ENCODE results near the gene MMP26.

The MMP26 gene

DNA sequence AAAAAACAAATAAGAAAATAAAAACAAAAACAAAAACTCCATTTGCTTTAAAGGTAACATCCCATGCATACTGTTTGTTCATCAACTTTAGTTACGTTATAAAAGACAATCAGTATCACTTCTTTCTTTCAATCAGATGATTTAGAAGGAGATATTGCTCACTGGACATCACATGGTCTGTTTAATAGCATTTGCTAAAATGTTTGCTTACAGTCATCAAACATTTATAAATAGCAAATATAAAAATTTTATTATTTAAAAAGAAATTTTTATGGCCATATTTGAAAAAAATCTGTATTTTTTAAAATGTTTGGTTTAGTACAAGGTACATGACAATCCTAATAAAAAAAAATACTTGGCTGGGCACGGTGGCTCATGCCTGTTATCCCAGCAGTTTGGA is 22.6 kb downstream of the MMP26 start:
- H3K4me3 ChIP-seq (ENCODE audit: low read length) = no peak overlapping the region
- TF ChIP-seq, protein P1, sequence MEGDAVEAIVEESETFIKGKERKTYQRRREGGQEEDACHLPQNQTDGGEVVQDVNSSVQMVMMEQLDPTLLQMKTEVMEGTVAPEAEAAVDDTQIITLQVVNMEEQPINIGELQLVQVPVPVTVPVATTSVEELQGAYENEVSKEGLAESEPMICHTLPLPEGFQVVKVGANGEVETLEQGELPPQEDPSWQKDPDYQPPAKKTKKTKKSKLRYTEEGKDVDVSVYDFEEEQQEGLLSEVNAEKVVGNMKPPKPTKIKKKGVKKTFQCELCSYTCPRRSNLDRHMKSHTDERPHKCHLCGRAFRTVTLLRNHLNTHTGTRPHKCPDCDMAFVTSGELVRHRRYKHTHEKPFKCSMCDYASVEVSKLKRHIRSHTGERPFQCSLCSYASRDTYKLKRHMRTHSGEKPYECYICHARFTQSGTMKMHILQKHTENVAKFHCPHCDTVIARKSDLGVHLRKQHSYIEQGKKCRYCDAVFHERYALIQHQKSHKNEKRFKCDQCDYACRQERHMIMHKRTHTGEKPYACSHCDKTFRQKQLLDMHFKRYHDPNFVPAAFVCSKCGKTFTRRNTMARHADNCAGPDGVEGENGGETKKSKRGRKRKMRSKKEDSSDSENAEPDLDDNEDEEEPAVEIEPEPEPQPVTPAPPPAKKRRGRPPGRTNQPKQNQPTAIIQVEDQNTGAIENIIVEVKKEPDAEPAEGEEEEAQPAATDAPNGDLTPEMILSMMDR (conservative IDR thresholded peaks at IDR 0.05; ENCODE audit: low read length) = no peak
- no peak for DNase-seq (ENCODE audit: low read depth)

DNA sequence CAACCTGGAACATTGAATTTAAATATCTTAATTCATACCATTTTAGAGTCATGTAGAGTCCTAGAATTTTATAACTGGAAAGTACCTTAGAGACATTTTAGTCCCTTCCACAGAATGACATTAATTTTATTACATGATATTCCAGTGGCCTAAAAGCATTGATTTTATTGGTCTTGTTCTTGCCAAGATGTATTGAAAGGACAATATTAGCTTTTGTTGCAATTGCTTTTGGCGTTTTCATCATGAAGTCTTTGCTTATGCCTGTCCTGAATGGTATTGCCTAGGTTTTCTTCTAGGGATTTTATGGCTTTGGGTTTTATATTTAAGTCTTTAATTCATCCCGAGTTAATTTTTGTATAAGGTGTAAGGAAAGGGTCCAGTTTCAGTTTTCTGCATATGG is 36.2 kb downstream of the MMP26 start:
- no peak for DNase-seq (ENCODE audit: low read depth)
- no peak overlapping the region for H3K4me3 ChIP-seq (ENCODE audit: low read length)

DNA sequence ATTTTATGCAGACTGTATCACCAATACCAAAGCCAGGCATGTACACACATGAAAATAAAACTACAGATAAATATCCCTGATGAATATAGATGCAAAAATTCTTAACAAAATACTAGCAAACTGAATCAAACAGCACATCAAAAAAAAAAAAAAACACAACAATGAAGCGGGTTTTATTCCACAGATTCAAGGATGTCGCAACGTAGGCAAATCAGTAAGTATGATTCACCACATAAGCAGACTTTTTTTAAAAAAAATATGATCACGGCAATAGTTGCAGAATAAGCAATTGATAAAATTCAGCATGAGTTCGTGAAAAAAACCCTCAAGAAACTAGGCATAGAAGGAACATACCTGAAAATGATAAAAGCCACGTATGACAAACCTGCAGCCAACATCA is 43.9 kb downstream of the MMP26 start:
- TF ChIP-seq, protein P1 (conservative IDR thresholded peaks at IDR 0.05; ENCODE audit: low read length) = no peak
- no peak overlapping the region for H3K4me3 ChIP-seq (ENCODE audit: low read length)
- no peak for DNase-seq (ENCODE audit: low read depth)

More for the DNA sequence above, 36.2 kb downstream of the MMP26 start:
- TF ChIP-seq, protein P1 (conservative IDR thresholded peaks at IDR 0.05; ENCODE audit: low read length) = no peak

- TF ChIP-seq, protein P1 (conservative IDR thresholded peaks at IDR 0.05; ENCODE audit: low read length) = no peak
- DNase-seq (ENCODE audit: low read depth) = no peak
- no peak overlapping the region for H3K4me3 ChIP-seq (ENCODE audit: low read length)
Observed at GRCh38 chr11:4751201-4751600, 46.6 kb downstream of the MMP26 start.

Measured in AG10803 (cell line).